ENCODE measurements around the gene NOSIP.

NOSIP gene

GRCh38 chr19:49544154-49544553 is 36.2 kb downstream of the NOSIP start:
- no peak for DNase-seq (ENCODE audit: low read depth)

- no peak for DNase-seq (ENCODE audit: low read depth)
Observed at GRCh38 chr19:49543032-49543431, 37.3 kb downstream of the NOSIP start.

GRCh38 chr19:49542446-49542845 is 37.9 kb downstream of the NOSIP start:
- DNase-seq (ENCODE audit: low read depth), result no peak

GRCh38 chr19:49541914-49542313 is 38.4 kb downstream of the NOSIP start:
- DNase-seq (ENCODE audit: low read depth), result no peak

- no peak for DNase-seq (ENCODE audit: low read depth)
Observed at GRCh38 chr19:49539192-49539952, 41.0 kb downstream of the NOSIP start.

GRCh38 chr19:49538643-49539042 is 41.7 kb downstream of the NOSIP start:
- DNase-seq (ENCODE audit: low read depth), result no peak

- DNase-seq (ENCODE audit: low read depth), result no peak
Observed at GRCh38 chr19:49536921-49537462, 43.4 kb downstream of the NOSIP start.

- no peak for DNase-seq (ENCODE audit: low read depth)
Observed at GRCh38 chr19:49534632-49535385, 45.5 kb downstream of the NOSIP start.

- peak; percentile 71 for DNase-seq (ENCODE audit: low read depth)
Observed at GRCh38 chr19:49533551-49534488, 46.5 kb downstream of the NOSIP start.

GRCh38 chr19:49530708-49531107 is 49.6 kb downstream of the NOSIP start:
- DNase-seq (ENCODE audit: low read depth), result no peak

GRCh38 chr19:49528211-49528771 is 52.1 kb downstream of the NOSIP start:
- DNase-seq (ENCODE audit: low read depth), result no peak

GRCh38 chr19:49524812-49525455 is 55.4 kb downstream of the NOSIP start:
- DNase-seq (ENCODE audit: low read depth), result no peak

GRCh38 chr19:49520705-49521319 is 59.5 kb downstream of the NOSIP start:
- DNase-seq (ENCODE audit: low read depth), result no peak

GRCh38 chr19:49518033-49518432 is 62.3 kb downstream of the NOSIP start:
- no peak for DNase-seq (ENCODE audit: low read depth)

GRCh38 chr19:49515767-49516166 is 64.6 kb downstream of the NOSIP start:
- no peak for DNase-seq (ENCODE audit: low read depth)

GRCh38 chr19:49514151-49514550 is 66.2 kb downstream of the NOSIP start:
- DNase-seq (ENCODE audit: low read depth), result no peak

- DNase-seq (ENCODE audit: low read depth), result no peak
Observed at GRCh38 chr19:49513746-49514118, 66.6 kb downstream of the NOSIP start.

- no peak for DNase-seq (ENCODE audit: low read depth)
Observed at GRCh38 chr19:49512970-49513745, 67.2 kb downstream of the NOSIP start.

GRCh38 chr19:49507803-49508494 is 72.4 kb downstream of the NOSIP start:
- DNase-seq (ENCODE audit: low read depth), result no peak
